SH-SY5Y (cell line): ENCODE measurements around the gene MACROD2.

Experiments
- GATA2 ChIP-seq: IDR thresholded peaks from 2 replicates; pipeline ENCODE4 v1.6.1; 2011; ENCODE audit warnings: mild to moderate bottlenecking, low read depth, low read length
- GATA3 ChIP-seq: IDR thresholded peaks from 2 replicates; pipeline ENCODE4 v1.6.1; 2011; ENCODE audit warnings: low read depth, mild to moderate bottlenecking, low read length, moderate library complexity

- TF ChIP-seq GATA2 (no peak), GATA3 (no peak)
These were observed 269.6 kb downstream of the MACROD2 start for GRCh38 chr20:14264869-14265268.
